Fibroblast of pulmonary artery (primary cell): ENCODE data around the gene MTMR1.

Source experiments
- DNase-seq: peaks from one replicate; pipeline ENCODE4 v3.0.0-alpha.2; 2010; ENCODE audit warnings: low read depth
- H3K4me3 ChIP-seq: replicated peaks from 2 replicates; pipeline ENCODE4 v1.5.1; 2011; ENCODE audit warnings: low read depth, mild to moderate bottlenecking, control low read depth, low read length, moderate library complexity
- CTCF ChIP-seq: IDR thresholded peaks from 2 replicates; pipeline ENCODE4 v1.5.1; 2011; ENCODE audit warnings: mild to moderate bottlenecking, control low read depth, low read length, inconsistent platforms; ENCODE audit errors: missing control alignments

MTMR1 gene

GRCh38 chrX:150765782-150766350 lies 72.7 kb downstream of the MTMR1 start:
- DNase-seq = no peak
- no peak for TF ChIP-seq CTCF
- H3K4me3 ChIP-seq = no peak overlapping the region

- no peak for TF ChIP-seq CTCF
- no peak overlapping the region for H3K4me3 ChIP-seq
- no peak for DNase-seq
These were observed 73.3 kb downstream of the MTMR1 start for GRCh38 chrX:150766351-150767044.

GRCh38 chrX:150767045-150767395 lies 73.8 kb downstream of the MTMR1 start:
- no peak overlapping the region for H3K4me3 ChIP-seq
- TF ChIP-seq CTCF = no peak

GRCh38 chrX:150767475-150768131 lies 74.4 kb downstream of the MTMR1 start:
- DNase-seq = peak; percentile 91
- no peak for TF ChIP-seq CTCF
- H3K4me3 ChIP-seq = no peak overlapping the region

More at GRCh38 chrX:150767045-150767395, 73.8 kb downstream of the MTMR1 start:
- peak; percentile 56 for DNase-seq

GRCh38 chrX:150768132-150768485 lies 74.9 kb downstream of the MTMR1 start:
- H3K4me3 ChIP-seq = no peak overlapping the region
- TF ChIP-seq CTCF = no peak
- peak; percentile 20 for DNase-seq

- no peak for DNase-seq
- no peak overlapping the region for H3K4me3 ChIP-seq
- no peak for TF ChIP-seq CTCF
These were observed 75.5 kb downstream of the MTMR1 start for GRCh38 chrX:150768580-150769190.
